Measurements from ENCODE around the gene FOXL3. TPM values are rescaled to one million over a fixed set of nuclear protein-coding genes. Genes with fewer than 3 reads are reported as not detected.

FOXL3 gene
- polyA plus RNA-seq, 1 experiment = not detected

DNA sequence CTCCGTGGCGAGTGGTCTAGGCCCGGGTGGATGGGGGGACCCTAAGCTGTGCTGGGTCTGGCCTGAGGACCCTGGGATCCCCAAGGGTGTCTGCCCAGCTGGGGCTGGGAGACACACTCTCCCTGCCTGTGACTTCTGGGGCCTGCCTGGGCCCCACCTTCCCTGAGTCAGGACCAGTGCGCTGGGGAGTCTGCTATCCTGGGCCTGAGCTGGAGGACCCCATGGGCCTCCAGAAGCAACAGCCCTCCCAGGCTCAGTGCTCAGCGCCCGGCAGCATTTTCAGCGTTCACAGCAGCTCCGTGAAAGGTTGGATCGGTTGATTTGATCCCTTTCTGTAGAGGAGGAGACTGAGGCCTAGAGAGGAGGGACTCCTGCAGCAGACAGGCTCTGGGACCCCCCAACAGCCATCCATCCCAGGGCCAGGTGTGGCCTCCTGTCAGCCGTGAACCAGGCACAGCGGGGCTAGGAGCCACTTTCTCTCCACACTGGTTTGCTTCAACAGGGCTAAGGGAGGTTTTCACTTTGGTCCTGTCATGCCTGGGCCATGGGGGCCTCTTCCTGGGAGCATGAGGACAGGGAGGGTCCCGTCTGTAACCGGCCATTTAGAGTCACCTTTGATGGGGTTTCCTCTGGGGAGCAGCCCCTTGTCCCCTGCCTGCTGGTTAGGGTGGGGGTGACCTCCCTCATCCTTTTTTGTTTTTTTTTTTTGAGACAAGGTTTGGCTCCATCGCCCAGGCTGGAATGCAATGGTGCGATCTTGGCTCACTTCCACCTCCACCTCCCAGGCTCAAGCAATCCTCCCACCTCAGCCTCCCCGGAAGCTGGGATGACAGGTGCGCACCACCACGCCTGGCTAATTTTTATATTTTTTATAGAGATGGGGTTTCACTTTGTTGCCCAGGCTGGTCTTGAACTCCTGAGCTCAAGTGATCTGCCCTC is 12.4 kb downstream of the FOXL3 start:
- peaks cover 5% of the 10 kb centered on the region for H3K27me3 ChIP-seq (ENCODE audit: control insufficient read depth, insufficient read depth, low read length)
- TF ChIP-seq, protein P1, sequence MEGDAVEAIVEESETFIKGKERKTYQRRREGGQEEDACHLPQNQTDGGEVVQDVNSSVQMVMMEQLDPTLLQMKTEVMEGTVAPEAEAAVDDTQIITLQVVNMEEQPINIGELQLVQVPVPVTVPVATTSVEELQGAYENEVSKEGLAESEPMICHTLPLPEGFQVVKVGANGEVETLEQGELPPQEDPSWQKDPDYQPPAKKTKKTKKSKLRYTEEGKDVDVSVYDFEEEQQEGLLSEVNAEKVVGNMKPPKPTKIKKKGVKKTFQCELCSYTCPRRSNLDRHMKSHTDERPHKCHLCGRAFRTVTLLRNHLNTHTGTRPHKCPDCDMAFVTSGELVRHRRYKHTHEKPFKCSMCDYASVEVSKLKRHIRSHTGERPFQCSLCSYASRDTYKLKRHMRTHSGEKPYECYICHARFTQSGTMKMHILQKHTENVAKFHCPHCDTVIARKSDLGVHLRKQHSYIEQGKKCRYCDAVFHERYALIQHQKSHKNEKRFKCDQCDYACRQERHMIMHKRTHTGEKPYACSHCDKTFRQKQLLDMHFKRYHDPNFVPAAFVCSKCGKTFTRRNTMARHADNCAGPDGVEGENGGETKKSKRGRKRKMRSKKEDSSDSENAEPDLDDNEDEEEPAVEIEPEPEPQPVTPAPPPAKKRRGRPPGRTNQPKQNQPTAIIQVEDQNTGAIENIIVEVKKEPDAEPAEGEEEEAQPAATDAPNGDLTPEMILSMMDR (IDR thresholded peaks at IDR 0.05; ENCODE audit: low read depth, low read length) = no peak
- DNase-seq (ENCODE audit: low read depth, low spot score) = no peak
- H3K27ac ChIP-seq (ENCODE audit: low read depth, low read length) = no peak overlapping the region
- peaks cover 46% of the 10 kb centered on the region for H3K9me3 ChIP-seq (ENCODE audit: control insufficient read depth, insufficient read depth, low read length)
- ChIA-PET POLR2A (no interaction called here), CTCF (no interaction called here)
- H3K4me3 ChIP-seq (ENCODE audit: low read depth, low read length) = no peak overlapping the region

DNA sequence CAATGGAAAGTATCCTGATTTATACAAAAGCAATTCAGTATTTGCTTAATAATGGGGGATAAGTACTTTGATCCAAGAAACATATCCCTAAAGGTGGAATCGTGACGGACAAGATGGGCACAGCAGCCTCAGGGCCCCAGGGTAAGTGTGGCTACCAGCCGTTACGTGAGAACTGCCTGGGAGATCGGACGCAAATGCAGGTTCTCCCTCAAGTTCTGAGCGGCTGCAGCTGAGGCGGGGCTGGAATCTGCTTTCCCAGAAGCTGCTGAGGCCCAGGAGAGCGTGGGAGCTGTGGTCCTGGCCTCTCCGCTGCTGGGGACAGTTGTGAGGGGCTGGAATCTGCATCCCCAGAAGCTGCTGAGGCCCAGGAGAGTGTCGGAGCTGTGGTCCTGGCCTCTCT is 13.5 kb downstream of the FOXL3 start:
- Histone ChIP-seq H3K27me3 (ENCODE audit: control insufficient read depth, insufficient read depth, low read length) (peaks cover under 1% of the 10 kb centered on the region), H3K4me3 (ENCODE audit: low read depth, low read length) (no peak overlapping the region), H3K27ac (ENCODE audit: low read depth, low read length) (no peak overlapping the region), H3K9me3 (ENCODE audit: control insufficient read depth, insufficient read depth, low read length) (peaks cover 48% of the 10 kb centered on the region)
- ChIA-PET POLR2A (no interaction called here), CTCF (no interaction called here)
- no peak for DNase-seq (ENCODE audit: low read depth, low spot score)
- TF ChIP-seq, protein P1 (IDR thresholded peaks at IDR 0.05; ENCODE audit: low read depth, low read length) = no peak

DNA sequence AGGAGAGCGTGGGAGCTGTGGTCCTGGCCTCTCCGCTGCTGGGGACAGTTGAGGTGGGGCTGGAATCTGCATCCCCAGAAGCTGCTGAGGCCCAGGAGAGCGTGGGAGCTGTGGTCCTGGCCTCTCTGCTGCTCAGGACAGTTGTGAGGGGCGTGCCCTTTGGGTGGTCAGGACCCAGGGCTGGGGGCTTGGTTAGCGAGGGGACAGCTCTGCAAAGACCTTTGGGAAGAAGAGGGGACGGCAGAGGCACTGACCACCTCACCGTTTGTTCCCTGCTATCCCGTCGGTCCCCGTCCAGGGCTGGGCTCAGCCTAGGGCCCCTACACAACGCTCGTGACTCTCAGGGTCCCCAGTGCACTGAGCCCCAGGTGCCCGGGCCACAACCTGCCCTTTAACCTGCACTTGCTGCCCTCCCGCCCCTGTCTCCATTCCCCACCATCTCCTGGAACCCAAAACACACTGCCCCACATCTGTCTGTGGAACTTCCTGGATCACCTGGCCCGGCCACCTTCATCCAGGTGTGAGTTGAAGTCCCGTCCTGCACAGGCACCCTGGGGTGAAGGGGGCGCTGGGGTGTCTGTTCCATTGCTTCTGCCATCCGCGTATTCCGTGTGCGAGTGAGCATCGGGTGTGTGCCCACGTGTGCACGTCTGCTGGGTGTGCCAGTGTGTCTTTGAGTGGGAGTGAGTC is 14.1 kb downstream of the FOXL3 start:
- no peak overlapping the region for H3K27ac ChIP-seq (ENCODE audit: low read depth, low read length)
- H3K4me3 ChIP-seq (ENCODE audit: low read depth, low read length) = no peak overlapping the region
- POLR2A ChIA-PET = no interaction called here
- peaks cover 48% of the 10 kb centered on the region for H3K9me3 ChIP-seq (ENCODE audit: control insufficient read depth, insufficient read depth, low read length)
- CTCF ChIA-PET = no interaction called here
- H3K27me3 ChIP-seq (ENCODE audit: control insufficient read depth, insufficient read depth, low read length) = no peaks in the 10 kb centered on the region
- DNase-seq (ENCODE audit: low read depth, low spot score) = no peak
- TF ChIP-seq, protein P1 (IDR thresholded peaks at IDR 0.05; ENCODE audit: low read depth, low read length) = no peak

DNA sequence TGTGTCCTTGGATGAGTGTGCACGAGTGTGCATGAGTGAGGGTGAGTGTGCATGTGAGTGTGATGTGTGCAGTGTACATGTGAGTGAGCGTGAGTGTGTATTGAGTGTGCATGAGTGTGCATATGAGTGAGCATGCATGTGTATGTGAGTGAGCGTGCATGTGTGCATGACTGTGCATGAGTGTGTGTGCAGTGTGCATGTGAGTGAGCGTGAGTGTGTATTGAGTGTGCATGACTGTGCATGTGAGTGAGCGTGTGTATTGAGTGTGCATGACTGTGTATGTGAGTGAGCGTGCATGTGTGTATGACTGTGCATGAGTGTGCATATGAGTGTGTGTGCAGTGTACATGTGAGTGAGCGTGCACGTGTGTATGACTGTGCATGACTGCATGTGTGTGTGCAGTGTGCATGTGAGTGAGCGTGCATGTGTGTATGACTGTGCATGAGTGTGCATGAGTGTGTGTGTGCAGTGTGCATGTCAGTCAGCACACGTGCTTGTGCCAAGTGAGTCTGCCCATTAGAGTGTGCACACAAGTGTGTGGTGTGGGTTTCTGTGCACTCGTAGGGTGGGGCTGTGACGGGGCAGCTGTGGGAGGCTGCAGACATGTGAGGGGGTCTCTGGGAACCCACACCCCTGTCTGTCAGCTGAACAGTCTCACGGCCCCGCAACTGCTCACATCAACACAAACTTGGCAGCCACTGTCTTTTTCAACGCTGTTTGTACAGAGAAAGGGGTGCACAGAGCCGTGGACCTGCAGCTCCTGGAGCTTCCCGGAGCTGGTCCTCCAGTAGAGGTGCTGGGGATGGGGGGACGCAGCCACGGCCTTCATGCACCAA is 14.8 kb downstream of the FOXL3 start:
- Histone ChIP-seq H3K27me3 (ENCODE audit: control insufficient read depth, insufficient read depth, low read length) (no peaks in the 10 kb centered on the region), H3K4me3 (ENCODE audit: low read depth, low read length) (no peak overlapping the region), H3K27ac (ENCODE audit: low read depth, low read length) (no peak overlapping the region), H3K9me3 (ENCODE audit: control insufficient read depth, insufficient read depth, low read length) (peaks cover 51% of the 10 kb centered on the region)
- TF ChIP-seq, protein P1 (IDR thresholded peaks at IDR 0.05; ENCODE audit: low read depth, low read length) = no peak
- no peak for DNase-seq (ENCODE audit: low read depth, low spot score)
- CTCF ChIA-PET = no interaction called here
- POLR2A ChIA-PET = no interaction called here

Data from AG04450 (cell line).